Non-pigmented ciliary epithelial cell (primary cell): ENCODE data around the gene RNF187.

Experiments used
- DNase-seq: peaks from one replicate; pipeline ENCODE4 v3.0.0-alpha.2; 2010; ENCODE audit warnings: low read depth

RNF187 gene

DNA sequence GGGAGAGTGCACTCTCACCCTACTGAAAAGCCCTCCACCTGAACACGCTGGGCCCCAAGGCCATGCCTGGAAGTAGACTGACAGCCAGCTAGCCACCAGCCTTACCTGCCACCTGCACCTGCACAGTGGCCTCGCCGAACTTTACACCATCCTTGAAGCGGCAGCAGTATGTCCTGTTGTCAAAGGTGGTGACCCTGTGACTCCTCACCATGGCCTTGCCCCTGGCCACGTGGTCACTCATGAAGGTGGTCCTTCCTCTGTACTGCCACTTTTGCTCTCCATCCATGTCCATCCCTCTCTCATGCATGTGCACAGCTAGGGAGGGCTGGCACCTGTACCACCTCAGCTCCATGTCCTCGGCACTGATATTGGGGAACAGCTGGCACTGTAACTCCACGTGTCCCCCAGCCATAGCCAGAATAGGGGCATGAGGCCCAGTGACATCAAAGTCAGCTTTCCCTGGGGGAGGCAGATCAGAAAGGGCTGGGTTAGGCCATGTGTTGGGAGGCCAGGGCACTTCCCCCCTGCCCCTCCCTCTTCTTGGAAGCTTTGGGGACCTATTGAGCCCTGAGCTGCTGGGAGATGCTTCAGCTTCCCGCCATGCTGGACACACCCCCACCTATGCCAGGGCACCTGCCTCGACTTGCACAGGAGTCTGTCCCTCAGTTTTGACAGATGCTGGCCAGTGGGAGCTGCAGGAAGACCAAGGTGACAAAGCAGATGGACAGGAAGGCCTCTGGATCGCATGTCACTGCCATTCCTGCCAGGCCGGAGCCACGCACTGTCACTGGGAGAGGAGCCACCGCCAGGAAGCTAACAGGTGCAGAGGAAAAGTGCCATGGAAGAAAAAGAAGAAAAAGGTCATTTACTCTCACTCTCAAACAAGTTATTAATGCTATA is 24.6 kb downstream of the RNF187 start:
- DNase-seq, result no peak

DNA sequence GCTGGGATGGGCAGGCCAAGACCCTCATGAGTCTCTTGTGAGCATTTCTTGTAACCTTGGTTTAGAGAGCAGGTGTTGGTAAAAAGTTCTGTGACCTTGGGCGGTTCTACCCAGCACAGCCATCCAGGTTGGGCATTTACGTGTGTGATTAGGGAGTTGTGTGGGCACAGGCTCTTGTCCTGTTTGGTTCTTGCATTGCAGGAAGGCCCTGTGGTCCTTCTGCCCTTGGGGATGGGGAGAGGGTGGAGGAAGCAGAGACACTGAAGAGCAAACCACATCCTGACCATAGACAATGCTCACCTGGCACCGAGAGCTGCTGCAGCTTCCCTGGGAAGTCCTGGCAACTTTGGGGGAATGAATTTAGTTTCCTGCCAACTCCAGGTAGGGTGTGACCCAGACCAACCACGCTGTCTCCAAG is 25.6 kb downstream of the RNF187 start:
- DNase-seq, result no peak

DNA sequence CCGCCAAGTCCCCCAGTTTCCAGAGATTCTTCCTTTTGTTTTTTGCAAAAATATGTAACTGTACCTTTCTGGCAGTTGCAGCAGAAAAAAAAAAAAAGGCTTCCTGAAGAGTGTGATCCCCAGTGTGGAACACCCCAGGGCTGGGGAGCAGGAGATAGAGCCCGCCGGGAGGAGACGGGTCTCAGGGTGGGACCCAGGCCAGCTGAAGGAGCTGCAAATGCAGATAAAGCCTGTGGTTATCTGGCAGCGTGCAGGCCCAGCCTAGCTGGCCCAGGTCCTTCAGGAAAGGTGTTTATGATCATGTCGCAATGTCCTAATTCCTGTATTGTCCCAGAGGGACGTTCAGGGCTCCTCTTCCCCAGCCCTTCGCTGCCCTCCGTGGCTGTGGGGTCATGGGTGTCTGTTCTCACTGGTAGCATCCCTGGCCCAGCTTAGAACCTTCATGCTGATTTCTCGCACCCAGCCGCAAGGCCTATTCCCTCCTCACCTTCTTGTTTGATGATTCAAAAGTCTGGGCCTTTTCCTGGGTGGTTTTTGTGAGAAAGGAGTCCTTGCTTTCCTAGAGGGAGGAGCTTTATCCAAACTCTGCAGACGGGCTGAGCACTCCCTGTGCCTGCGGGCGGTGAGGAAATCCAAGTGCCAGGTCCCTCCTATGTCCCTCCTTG is 26.2 kb downstream of the RNF187 start:
- DNase-seq, result no peak

DNA sequence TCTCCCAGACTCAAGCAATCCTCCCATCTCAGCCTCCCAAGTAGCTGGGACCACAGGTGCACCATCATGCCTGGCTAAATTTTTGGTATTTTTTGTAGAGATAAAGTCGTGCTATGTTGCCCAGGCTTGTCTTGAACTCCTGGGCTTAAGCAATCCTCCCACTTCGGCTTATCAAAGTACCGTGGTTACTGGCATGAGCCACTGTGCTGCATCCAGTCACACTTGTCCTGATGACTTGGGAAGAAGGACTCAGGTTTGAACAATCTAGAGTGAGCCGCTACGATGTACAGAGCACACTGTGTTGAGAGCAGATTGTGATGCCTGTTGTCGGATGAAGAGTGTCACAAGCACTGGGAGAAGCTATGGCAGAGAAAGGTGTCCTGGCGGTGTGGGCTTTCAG is 27.2 kb downstream of the RNF187 start:
- DNase-seq, result no peak

DNA sequence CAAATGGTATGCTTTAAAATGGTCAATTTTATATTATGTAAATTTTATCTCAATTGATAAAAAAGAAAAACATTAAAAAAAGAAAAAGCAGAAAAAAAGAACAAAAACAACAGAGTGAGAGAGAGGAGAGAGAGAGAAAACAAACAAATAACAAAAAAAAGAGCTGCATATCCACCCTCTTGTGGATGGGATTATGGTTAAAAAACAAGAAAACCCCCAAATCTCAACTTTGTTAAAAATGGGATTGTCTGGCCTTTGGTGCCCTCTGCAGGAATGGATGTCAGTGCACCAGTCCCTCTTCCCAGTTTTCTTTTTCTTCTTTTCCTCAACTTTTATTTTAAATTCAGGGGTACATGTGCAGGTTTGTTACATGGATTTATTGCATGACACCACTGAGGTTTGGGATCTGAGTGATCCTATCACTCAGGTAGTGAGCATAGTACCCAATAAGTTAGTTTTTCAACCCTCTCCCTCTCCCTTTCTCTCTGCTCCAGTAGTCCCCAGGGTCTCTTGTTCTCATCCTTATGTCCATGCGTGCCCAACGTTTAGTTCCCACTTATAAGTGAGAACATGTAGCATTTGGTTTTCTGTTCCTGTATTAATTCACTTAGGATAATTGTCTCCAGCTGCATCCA is 28.1 kb downstream of the RNF187 start:
- DNase-seq, result peak; percentile 17

DNA sequence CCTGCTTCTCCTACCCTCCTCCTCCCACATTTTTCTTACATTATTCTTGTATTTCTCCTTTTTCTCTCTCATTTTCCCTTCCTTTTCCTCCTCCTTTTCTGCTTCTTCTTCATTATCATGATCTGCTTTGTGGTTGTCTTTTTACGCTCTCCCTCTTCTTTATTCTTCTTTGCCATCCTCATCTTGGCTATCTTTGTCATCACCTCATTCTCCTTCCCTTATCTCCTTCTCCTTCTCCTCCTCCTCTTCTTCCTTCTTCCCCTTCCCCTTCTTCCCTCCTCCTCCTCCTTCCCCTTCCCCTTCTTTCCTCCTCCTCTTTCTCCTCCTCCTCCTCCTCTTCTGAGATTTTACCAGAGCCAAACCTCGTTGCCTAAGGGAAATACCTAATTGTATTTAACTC is 30.5 kb downstream of the RNF187 start:
- DNase-seq, result no peak

DNA sequence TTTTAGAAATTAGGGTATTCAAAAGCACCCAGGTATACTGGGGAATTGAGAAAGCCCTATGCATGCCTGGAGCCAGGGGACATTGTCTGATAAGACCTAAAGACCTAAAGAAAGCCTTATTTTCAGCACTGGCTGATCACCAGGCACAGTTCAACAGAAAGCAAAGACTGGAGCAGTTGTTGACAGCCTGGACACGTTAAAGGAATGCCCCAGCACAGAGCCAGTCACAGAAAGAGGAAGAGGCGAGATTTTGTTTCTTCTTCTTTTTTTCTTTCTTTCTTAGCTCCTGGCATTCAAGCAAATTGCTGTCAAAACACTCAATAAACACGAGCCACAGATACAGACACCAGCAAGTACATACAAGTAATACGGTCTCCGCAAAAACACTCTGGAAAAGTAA is 40.4 kb downstream of the RNF187 start:
- DNase-seq, result no peak

DNA sequence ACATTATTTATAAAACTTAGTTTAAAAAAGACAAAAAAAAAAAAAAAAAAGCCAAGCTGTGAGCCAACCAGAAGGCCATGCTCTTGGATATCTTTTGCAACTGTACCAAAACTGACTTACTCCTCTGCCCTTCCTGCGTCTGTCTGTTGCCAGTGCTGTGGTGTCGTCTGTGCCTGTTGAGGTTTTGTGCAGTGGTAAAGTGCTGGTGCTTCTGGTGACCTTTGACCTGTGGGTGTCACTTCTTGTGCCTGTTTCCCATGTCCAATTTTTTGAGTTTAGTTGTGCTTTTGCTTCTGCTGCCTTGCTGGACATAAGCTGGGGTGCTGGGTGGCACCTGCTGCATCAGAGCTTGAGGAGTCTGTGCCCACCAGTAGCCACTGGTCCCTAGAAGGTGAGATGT is 41.4 kb downstream of the RNF187 start:
- no peak for DNase-seq

DNA sequence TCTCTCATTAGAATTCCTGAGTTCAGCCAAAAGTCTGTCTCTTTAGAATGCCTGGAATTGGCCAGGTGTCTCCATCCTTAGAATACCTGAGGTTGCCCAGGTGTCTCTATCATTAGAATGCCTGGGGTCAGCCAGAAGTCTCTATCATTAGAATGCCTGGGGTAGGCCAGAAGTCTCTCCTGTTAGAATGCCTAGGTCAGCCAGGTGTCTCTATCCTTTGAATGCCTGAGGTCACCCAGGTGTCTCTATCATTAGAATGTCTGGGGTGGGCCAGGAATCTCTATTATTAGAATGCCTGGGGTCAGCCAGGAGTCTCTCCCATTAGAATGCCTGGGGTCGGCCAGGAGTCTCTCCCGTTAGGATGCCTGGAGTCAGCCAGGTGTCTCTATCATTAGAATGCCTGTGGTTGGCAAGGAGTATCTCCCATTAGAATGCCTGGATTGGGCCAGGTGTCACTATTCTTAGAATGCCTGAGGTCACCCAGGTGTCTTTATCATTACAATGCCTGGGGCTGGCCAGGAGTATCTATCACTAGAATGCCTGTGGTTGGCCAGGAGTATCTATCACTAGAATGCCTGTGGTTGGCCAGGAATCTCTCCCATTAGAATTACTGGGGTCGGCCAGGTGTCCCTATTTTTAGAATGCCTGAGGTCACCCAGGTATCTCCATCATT is 43.0 kb downstream of the RNF187 start:
- DNase-seq, result no peak

DNA sequence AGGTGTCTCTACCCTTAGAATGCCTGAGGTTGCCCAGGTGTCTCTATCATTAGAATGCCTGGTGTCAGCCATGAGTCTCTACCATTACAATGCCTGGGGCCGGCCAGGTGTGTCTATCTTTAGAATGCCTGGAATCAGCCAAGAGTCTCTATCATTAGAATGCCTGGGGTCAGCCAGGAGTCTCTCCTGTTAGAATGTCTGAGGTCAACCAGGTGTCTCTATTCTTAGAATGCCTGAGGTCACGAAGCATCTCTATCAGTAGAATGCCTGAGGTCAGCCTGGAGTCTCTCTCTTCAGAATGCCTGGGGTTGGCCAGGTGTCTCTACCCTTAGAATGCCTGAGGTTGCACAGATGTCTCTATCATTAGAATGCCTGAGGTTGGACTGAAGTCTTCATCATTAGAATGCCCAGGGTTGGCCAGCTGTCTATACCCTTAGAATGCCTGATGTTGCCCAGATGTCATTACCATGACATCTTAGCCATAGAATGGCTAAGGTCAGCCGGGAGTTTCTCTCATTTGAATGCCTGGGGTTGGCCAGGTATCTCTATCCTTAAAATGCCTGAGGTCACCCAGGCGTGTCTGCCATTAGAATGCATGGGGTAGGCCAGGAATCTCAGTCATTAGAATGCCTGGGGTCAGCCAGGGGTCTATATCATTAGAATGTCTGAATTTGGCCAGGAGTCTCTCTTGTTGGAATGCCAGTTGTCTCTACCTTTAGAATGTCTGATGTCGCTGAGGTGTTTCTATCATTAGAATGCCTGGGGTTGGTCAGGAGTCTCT is 44.0 kb downstream of the RNF187 start:
- DNase-seq, result no peak

DNA sequence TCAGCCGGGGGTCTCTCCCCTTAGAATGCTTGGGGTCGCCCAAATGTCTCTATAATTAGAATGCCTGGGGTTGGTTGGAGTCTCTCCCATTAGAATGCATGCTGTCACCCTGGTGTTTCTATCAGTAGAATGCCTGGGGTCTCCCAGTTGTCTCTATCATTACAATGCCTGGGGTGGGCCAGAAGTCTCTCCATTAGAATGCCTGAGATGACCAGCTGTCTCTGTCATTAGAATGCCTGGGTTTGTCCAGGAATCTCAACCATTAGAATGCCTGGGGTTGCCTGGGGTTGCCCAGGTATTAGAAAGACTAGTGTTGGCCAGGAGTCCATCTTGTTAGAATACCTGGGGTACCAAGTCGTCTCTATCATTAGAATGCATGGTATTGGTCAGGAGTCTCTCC is 51.6 kb downstream of the RNF187 start:
- no peak for DNase-seq

DNA sequence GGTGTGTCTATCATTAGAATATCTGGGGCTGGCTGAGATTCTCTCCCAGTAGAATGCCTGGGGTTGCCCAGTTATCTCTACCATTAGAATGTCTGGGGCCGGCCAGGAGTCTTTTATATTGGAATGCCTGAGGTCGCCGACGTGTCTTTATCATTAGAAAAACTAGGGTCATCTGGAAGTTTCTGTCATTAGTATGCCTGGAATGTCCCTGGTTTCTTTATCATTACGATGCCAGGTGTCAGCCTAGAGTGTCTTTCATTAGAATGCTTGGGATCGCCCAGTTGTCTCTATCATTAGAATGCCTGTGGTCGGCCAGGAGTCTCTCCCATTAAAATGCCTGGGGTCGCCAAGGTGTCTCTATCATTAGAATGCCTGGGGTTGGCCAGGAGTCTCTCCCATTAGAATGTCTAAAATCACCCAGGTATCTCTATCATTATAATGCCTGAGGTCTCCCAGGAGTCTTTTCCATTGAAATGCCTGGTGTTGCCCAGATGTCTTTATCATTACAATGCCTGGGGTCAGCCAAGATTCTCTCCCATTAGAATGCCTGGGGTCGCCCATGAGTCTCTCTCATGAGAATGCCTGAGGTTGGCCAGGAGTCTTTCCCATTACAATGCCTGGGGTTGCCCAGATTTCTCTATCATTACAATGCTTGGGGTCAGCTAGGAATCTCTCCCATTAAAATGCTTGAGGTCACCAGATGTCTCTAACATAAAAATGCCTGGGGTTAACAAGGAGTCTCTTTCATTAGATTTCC is 53.2 kb downstream of the RNF187 start:
- no peak for DNase-seq

DNA sequence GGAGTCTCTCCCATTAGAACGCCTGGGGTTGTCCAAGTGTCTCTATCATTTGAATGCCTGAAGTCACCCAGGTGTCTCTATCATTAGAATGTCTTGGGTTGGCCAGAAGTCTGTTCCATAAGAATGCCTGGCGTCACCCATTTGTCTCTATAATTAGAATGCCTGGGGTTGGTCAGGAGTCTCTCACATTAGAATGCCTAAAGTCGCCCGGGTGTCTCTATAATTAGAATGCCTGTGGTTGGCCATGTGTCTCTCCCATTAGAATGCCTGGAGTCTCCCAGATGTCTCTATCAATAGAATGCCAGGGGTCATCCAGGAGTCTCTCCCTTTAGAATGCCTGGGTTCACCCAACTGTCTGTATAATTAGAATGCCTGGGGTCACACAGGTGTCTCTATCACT is 54.5 kb downstream of the RNF187 start:
- no peak for DNase-seq

DNA sequence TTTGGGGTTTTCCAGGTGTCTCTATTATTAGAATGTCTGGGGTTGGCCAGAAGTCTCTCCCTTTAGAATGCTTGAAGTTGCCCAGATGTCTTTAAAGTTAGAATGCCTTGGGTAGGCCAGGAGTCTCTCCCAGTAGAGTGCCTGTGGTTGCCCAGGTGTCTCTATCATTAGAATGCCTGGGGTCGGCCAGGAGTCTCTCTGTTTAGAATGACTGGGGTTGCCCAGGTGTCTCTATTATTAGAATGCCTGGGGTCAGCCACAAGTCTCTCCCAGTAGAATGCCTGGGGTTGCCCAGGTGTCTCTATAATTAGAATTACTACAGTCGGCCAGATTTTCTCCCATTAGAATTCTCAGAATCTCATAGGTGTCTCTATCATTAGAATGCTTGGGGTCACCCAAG is 55.2 kb downstream of the RNF187 start:
- DNase-seq, result no peak

DNA sequence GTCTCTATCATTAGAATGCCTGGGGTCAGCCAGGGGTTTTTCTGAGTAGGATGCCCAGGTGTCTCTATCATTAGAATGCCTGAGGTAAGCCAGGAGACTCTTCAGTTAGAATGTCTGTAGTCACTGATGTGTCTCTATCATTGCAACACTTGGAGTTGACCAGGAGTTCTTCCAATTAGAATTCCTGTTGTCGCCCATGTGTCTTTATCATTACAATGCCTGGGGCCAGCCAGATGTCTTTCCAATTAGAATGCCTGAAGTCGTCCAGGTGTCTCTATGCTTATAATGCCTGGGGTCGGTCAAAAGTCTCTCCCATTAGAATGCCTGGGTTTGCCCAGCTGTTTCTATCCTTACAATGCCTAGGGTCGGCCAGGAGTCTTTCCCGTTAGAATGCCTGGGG is 55.8 kb downstream of the RNF187 start:
- DNase-seq, result no peak

DNA sequence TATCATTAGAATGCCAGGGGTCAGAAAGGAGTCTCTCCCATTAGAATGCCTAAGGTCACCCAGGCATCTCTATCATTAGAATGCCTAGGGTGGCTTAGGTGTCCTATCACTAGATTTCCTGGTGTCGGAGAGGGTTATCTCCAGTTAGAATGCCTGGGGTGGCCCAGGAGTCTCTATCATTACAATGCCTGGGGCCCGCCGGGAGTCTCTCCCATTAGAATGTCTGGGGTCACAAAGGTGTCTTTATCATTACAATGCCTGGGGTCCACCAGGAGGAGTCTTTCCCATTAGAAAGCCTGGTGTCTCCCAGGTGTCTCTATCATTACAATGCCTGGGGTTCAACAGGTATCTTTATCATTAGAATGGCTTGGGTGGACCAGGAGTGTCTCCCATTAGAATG is 56.2 kb downstream of the RNF187 start:
- DNase-seq, result no peak

DNA sequence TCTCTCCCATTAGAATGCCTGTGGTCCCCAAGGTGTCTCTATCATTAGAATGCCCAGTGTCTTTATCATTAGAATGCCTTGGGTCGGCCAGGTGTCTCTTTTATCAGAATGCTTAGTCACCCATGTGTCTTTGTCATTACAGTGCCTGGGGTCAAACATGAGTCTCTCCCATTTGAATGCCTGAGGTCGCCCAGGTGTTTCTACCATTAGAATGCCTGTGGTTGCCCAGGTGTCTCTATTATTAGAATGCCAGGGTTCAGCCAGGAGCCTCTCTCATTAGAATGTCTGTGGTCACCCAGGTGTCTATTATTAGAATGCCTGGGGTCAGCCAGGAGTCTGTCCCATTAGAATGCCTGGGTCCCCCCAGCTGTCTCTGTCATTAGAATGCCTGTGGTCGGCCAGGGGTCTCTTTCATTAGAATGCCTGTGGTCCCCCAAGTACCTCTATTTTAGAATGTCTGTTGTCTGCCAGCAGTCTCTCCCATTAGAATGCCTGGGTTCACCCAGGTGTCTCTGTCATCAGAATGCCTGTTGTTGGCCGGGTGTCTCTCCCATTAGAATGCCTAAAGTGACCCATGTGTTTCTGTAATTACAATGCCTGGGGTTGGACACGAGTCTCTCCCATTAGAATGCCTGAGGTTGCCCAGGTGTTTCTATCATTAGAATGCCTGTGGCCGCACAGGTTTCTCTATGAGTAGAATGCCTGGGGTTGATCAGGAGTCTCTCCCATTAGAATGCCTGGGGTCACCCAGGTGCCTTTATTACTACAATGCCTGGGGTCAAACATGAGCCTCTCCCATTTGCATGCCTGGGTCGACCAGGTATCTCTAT is 57.1 kb downstream of the RNF187 start:
- DNase-seq, result no peak

DNA sequence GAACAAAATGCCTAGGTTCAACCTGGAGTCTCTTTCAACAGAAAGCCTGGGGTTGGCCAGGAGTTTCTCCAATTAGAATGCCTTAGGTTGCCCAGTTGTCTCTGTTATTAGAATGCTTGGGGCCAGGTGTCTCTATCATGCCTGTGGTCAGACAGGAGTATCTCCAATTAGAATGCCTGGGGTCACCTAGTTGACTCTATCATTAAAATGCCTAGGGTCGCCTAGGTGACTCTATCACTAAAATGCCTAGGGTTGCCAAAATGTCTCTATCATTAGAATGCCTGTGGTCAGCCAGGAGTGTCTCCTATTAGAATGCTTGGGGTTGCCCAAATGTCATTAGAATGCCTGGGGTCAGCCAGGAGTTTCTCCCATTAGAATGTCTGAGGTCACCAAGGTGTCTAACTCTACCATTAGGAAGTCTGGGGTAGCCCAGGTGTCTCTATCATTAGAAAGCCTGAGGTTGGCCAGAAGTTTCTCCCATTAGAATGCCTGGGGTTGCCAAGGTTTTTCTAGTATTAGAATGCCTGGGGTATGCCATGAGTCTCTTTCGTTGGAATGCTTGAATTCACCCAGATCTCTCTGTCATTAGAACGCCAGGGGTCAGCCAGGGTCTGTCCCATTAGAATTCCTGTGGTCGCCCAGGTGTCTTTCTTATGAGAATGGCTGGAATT is 57.9 kb downstream of the RNF187 start:
- DNase-seq, result no peak
